ENCODE results near the gene NOLC1.
"Not testable (repeated sequence)": the region's sequence is repeated elsewhere in the genome, so short reads cannot be mapped to it uniquely, and the experiment has no call there.

NOLC1 gene

DNA sequence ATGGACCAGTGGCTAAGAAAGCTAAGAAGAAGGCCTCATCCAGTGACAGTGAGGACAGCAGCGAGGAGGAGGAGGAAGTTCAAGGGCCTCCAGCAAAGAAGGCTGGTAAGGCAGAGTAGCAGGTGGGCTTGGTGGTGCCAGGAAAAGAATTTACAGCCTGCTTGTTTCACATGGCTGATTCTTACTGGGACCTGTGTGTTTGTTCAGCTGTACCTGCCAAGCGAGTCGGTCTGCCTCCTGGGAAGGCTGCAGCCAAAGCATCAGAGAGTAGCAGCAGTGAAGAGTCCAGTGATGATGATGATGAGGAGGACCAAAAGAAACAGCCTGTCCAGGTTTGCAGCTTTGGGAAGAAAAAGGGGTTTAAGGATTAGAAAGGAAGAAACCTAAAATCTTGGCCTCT, 5.0 kb downstream of the NOLC1 start:
- DNase-seq = no peak

DNA sequence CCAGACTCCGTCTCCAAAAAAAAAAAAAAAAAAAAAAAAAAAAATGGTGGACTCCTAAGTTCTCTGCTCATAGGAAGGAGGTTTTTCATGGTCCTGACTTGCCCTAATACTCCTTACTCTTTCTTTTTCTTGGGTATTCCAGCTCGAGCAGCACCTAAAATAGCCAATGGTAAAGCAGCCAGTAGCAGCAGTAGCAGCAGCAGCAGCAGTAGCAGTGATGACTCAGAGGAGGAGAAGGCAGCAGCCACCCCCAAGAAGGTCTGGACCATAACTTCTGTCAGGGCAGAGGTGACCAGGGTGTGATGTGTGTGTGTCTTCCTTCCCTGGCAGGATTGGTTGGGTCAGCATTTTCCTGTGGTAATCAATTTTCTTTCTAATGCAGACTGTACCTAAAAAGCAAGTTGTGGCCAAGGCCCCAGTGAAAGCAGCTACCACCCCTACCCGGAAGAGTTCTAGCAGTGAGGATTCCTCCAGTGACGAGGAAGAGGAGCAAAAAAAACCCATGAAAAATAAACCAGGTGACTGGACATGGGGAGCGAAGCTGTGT, 6.9 kb downstream of the NOLC1 start:
- DNase-seq = no peak

DNA sequence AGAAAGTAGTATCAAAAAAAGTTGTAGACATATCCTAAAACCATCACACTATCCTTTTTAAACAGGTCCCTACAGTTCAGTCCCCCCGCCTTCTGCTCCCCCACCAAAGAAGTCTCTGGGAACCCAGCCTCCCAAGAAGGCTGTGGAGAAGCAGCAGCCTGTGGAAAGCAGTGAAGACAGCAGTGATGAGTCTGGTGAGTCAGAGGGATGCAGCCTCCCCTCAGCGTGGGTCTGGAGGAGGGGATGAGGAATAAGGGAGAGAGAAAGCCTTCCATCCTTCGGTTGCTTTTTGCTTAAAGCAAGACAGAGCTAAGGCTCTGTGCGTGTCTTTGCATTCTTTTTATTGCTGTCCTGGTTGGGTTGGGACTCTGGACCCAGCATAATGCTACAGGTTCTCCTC, 7.6 kb downstream of the NOLC1 start:
- no peak for DNase-seq

DNA sequence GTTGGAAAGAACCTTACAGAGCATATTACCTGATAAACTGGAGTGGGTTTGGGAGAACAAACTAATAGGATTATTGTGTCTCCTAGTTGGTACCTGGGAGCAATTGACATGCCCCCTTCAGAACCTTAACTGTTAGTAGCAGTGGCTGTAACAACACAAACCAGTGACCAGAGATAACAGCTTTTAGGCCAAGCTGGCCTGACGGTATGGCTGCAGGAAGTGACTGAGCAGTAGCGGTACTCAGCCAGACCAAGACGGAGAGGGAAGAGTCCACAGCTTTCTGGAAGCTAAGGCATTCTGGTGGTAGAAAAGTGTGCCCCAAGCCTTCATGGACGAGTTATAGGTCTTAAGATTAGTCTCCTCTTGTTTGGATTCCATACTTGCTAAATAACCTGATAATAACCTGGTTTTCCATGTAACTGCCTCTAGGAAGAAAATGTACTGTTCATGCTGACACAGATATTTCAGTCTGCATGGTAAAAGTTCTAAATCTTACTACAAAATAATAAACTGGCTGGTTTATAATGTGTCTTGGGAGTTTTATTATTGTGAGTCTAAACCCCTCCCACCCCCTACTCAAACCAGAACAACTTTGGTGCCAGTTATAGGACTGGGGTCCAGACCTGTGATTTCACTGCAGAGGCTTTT, 11.3 kb downstream of the NOLC1 start:
- no peak for DNase-seq

DNA sequence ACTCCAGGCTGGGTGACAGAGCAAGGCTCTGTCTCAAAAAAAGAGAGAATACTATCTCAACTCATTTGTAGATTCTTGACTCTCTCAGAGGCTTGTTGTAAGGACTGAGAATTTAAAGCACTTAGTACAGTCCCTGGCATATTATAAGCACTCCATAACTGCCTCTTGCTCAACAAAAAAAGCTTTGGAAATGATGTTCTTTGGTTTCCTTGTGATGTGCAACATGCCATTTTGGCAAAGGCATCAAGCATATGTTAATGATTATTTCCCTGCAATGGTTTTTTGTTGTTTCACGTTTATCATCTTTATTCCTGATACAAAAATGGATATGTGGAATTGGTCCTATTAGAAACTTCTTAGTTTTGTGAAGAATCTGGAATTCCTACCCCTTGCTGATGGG, 15.7 kb downstream of the NOLC1 start:
- no peak for DNase-seq

DNA sequence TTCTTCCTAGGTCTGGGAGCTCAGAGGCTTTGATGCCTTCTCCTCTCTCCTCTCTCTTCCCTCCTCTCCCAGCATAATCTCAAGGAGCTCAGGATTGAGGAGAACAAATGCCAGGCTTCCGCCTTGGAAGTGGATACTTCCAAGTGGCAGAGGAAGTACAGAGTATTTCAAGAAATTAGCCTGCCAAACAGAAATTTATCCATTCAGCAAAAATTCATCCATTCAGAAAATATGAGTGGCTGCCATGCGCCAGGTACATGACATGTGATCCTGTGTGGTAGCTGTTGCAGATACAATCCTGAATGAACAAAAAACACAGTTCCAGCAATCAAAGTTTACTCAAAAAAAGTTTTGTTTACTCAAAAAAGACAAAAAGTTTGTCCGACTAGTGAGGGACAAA, 18.4 kb downstream of the NOLC1 start:
- no peak for DNase-seq

DNA sequence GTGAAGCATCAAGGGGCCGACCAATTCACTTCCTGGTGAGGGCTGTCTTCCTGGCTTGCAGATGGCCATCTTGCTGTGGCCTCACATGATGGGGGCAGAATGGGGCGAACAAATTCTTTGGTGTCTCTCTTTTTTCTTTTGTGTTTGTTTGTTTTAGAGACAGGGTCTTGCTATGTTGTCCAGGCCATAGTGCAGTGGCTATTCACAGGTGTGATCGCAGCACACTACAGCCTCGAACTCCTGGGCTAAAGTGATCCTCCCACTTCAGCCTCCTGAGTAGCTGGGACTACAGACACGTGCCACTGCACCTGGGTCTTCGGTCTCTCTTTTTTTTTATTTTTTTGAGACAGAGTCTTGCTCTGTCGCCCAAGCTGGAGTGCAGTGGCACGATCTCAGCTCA, 20.1 kb downstream of the NOLC1 start:
- DNase-seq = no peak

DNA sequence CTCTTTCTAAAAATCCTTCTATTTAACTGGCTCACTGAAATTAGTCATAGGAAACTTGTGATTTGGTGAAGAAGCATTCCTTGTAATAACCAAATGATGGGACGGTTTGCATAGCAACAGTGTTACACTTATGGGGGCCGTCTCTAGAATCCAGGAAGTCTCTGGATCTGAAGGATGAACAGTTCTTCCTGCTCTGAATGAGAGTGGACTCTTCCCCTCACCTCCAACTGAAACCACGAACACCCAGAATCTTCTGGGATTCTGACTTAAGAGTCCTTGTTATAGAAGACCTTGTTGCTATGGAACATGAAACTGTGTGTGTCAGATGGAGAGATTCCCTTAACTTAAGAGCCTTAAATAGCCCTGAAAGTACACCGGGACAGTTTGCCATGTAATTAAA, 23.2 kb downstream of the NOLC1 start:
- DNase-seq = no peak

DNA sequence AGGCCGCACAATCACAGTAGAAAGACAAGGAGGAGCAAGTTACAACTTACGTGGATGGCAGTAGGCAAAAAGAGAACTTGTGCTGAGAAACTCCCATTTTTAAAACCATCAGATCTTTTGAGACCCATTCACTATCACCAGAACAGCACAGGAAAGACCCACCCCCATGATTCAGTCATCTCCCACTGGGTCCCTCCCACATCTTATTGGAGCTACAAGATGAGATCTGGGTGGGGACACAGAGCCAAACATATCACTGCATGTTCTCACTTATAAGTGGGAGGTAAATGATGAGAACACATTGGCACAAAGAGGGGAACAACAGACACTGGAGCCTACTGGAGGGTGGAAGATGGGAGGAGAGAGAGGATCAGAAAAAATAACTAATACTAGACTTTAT, 32.4 kb downstream of the NOLC1 start:
- no peak for DNase-seq

DNA sequence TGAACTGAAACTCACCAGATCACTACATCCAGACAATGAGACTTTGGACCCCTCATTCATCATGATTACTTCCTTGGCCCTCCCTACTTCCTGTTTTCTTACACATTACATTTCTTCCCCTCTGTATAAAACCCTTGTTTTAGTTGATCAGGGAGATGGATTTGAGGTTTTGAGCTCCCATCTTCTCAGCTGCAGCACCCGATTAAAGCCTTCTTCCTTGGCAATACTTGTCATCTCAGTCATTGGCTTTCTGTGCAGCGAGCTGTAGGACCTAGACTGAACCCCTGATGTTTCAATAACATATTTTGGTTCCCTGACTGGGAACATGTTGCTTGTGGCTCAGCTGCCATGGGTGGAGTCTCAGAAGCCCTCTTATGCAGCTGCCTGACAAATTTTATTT, 33.1 kb downstream of the NOLC1 start:
- DNase-seq = no peak

DNA sequence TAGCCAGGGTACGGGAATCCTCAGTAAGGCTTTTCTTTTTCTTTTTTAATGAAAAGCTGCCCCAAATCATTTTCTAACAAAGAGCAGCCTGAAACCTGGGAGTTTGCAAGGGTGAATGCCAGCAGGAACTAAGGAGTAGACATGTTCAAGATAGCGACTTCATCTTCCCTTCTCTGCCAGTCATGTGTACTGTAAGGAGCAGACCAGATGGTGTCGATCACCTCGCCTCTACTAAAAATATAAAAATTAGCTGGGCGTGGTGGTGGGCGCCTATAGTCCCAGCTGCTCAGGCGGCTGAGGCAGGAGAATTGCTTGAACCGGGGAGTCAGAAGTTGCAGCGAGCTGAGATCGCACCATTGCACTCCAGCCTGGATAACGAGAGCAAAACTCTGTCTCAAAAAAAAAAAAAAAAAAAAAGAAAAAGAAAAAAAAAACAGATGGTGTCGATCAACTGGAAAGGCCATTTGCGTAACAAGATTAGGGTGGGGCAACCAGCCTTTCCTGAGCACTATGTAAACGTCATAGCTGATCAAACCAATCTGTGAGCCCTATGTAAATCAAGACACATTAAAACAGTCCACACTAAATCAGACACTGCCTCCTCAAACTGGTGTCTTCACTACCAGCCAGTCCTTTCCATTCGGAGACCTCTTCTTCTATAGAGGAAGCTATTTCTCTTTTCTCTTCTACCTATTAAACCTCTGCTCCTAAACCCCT, 33.8 kb downstream of the NOLC1 start:
- no peak for DNase-seq

DNA sequence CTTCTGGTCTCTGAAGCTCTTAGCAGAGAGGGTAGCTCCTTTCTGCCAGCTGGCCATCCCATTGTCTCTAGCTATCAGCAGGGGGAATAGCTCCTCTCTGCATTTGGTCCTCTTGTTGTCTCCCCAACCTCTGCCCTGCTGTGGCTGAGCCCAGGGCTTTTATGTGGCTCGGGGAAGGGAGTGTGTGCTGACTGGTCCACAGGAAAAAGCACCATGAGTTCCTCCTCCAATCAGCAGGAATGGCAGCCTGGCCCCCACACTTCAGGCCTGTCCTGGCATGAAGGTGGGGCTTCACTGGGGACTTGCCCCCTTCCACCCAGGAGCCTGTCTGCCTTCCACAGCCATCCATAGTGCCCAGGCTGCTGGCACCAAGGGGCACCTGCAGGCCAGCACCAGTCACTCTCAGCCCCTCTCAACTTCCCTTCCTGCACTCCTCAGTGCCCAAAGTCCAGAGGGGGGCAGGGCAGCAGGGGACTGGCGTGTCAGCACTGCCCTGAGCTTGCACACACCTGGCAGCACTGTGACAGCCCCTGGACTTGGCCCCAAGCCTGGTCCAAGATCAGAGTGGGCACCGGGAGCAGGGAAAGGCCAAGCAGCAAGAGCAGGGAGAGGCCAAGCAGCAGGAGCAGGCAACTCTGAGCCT, 36.2 kb downstream of the NOLC1 start:
- DNase-seq = no peak

DNA sequence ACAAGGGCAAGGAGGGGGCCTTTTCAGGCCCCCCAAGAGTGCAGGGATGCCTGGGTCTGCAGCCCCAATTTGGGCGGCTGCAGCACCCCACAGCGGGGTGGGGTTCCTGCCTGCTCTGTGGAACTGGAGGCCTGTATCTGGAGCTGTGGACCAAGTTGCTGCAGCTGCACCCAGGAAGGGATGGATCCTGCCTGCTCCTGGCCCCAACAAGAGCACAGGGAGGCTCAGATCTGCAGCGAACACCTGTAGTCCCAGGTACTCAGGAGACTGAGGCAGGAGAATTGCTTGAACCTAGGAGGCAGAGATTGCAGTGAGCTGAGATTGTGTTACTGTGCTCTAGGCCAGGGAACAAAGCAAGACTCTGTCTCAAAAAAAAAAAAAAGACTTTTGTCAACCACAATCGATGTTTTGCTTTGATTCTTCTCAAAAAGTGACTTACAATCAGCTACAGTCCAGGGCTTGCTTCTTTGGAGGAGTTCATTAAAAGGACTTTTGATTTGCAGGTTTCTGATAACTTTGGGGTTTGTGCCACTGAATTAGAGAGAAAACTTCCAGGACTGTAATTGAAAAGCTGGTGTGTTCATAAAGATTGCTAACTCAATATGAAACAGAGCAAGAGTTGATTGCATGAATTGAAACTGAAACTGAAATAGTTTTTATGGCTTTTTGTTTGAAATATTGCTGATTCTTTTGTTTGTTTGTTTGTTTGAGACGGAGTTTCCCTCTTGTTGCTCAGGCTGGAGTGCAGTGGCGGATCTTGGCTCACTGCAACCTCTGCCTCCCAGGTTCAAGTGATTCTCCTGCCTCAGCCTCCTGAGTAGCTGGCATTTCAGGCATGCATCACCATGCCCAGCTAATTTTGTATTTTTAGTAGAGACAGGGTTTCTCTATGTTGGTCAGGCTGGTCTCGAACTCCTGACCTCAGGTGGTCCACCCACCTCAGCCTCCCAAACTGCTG, 37.0 kb downstream of the NOLC1 start:
- DNase-seq = not testable (repeated sequence)

DNA sequence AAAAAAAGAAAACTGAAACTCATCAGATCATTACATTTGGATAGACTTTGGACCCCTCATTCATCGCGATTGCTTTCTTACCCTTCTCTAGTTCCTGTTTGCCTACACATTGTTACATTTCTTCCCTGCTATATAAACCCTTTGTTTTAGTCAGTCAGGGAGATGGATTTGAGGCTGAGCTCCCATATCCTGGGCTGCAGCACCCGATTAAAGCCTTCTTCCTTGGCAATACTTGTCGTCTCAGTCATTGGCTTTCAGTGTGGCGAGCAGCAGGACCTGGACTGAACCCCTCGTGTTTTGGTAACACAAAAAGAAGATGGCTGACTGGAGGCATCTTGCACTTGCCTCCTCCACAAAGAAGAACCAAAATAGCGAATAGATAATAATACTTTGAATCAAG, 39.8 kb downstream of the NOLC1 start:
- DNase-seq = no peak

DNA sequence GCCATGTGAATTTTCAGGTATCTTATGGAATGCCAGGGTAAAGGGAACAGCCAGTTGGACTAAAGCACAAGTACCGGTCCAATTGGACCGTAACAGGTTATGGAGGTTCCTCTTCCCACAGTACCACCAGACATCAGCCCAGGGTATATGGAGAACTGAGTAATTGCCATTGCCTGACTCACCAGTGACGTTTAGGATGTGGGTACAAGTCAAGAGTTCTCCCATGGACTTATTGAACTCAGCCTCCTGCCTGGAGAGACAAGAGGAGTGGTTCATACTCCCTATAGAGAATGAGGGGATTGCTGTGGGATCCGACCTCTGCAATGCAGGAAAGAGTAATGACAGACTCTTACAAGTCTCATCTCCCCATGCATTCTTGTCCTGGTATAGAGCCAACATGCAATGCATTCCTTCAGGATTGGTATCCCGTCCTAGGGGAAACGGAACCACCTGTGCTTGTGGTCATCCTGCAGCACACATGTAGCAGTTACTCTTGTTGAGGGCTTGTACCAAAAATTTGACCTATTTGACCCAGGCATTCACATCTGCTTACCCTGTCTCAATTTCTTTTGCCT, 43.2 kb downstream of the NOLC1 start:
- no peak for DNase-seq

DNA sequence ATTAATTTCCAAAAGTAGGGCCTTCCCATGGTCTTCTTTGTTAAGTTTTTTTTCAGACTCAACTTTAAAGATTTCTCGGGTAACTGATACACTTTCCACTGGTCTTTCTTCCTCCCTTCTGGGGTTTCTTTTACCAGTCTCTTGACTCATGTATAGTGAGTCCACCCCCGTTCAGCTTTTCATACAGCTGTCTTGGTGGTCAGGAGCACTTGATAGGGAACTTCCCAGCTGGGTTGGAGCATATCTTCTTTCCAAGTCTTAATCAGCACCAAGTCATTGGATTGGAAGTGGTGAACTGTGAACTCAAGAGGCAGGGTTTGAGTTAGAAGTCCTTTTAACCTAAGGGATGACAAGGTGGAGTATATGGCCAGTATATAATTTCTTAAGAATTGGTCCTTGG, 44.7 kb downstream of the NOLC1 start:
- DNase-seq = no peak

DNA sequence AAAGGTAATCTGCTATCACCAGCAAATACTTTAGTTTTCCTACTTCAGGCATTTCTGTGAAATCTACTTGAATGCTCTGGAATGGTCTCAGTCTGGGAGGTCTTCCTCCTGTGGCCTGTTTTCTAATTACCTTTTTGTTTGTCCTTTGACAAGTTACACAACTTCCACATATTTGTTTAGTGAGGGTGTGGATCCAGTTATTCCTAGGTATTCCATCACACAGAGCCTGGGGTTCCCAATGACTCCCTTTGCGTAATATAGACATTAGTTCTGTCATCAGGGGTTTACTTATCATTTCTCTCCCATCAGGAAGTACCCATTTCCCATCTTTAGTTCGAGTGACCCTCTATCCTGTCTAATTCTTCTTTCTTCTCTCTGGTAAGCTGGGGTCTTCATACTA, 45.8 kb downstream of the NOLC1 start:
- no peak for DNase-seq

DNA sequence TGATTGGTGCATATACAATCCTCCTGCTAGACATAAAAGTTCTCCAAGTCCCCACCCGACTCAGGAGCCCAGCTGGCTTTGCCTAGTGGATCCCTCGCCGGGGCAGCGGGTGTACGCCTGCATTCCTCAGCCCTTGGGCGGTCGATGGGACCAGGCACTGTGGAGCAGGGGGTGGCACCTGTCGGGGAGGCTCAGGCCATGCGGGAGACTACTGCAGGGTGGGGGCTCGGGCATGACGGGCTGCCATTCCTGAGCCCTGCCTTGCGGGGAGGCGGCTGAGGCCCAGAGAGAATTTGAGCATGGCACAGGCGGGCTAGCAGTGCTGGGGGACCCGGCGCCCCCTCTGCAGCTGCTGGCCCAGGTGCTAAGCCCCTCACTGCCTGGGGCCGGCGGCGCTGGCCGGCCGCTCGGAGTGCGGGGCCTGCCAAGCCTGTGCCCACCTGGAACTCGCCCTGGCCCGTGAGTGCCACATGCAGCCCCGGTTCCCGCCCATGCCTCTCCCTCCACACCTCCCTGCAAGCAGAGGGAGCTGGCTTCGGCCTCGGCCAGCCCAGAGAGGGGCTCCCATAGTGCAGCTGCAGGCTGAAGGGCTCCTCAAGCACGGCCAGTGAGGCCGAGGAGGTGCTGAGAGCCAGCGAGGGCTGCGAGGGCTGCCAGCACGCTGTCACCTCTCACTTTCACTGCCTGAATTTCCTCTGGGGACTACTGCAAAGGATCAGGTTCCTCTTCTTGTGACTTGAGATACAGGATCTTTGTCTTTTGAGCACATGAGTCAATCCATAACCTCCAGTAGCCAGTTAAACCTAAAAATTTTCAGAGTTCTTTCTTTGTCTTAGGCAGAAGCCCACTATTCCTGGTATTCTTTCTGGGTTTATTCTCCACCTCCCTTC, 48.8 kb downstream of the NOLC1 start:
- DNase-seq = no peak

DNA sequence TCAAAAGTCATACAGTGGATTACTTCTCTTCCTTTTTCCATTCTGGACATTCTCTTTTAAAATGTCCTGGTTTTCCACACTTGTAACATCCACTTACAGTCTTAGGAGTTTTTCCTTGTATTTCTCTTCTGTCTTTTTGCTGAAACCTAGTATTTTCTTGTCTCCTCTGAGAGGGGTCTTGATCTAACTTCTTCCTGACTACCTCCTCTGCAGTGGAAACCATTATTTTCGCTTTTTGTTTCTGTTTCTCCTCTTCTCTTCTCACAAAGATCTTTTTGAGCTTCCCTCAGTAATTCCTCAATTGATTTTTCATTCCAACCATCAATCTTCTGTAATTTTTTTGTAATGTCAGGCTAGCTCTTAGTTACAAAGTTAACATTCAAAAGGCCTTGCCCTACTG, 50.2 kb downstream of the NOLC1 start:
- no peak for DNase-seq

DNA sequence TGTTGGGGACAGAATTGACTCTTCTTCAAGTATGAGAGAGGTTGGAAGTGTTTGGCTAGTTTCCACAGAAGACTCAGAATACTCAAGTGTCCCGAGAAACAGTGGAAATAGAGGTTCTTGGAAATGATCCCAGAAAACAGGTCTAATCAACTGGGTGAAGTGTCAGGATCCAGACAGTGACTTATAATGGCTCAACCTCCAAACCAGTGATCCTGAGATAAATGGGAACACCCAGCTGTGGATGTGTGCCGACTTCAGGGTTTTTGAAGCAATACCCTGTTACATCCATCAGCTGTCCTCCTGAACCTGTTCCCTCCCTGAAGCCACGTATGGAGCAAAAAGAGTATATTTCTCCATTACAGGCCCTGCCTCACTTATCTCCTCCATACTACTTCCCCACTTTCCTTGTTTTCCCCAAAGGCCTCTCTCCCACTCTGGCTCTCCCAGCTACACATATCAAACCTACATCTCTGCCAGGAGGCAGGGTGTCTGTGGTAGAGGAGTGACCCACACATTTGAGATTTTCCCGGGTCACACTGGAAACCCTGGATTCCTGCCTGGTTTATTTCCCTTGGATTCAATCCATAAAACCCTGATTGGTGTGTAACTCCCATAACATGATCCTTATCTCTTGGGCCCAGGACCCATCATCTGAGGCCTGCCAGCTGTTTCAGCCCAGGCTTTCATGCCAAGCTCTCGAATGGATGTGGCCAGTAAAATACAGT, 56.3 kb downstream of the NOLC1 start:
- DNase-seq = no peak
